HFF-Myc (cell line): ENCODE data around the gene AGR3.

Experiments
- DNase-seq: peaks from one replicate; pipeline ENCODE4 v3.0.0-alpha.2; 2011; ENCODE audit warnings: low read depth; ENCODE audit errors: extremely low read depth
- H3K4me3 ChIP-seq: replicated peaks from 2 replicates; pipeline ENCODE4 v1.5.1; 2011; ENCODE audit warnings: low read depth, mild to moderate bottlenecking, control low read depth, low read length
- CTCF ChIP-seq: IDR thresholded peaks from 2 replicates; pipeline ENCODE4 v1.5.1; 2012; ENCODE audit warnings: mild to moderate bottlenecking, low read depth, low read length, control low read depth; ENCODE audit errors: missing control alignments

Gene AGR3

DNA sequence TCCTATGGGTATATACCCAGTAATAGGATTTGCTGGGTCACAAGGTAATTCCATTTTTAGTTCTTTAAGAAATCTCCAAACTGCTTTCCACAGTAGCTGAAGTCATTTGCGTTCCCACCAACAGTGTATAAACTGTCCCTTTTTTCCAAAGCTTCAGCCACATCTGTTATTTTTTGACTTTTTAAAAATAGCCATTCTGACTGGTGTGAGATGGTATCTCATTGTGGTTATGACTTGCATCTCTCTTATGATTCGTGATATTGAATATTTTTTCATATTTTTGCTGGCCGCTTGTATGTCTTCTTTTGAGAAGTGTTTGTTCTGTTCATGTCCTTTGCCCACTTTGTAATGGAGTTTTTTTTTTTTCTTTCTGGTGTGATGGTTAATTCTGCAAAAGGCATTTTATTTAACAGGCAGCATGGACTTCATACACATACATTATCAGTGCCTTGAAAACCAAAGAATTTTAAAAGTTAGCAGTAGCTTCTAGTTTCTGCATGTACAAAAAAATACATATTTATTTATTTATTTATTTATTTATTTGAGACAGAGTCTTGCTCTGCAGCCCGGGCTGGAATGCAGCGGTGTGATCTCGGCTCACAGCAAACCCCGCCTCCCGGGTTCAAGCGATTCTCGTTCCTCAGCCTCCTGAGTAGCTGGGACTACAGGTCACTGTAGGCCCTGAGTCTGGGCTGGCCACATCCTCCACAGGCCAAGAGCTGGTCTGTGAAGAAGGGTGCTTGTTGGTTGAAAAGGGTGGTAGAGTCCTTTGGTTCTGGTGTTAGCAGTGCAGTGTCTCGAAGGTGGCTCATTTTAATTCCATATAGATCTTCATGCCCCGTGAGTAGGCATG is 32.3 kb downstream of the AGR3 start:
- DNase-seq: no peak
- TF ChIP-seq CTCF: no peak
- no peak overlapping the region for H3K4me3 ChIP-seq

DNA sequence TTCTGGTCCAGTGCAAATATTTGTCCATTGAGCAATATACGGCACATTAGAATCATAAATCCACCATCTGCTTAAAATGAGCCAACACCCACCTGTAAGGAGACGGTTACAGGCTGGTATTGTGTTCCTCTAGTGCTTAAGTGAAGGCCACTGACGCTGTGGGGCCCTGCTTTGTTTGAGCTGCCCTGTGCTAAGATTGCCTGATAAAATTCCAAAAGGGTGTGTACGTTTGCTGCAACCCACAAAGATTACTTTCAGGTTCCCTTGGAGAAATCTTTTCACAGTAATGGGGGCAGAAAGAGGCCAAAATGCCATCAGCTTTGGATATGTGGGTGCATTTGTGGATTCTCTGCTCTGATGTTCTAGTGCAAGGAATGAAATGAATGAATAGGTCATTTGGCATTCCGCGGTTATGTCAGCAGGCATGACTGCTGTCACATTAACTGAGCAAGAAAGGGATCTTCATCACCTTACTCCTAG is 34.4 kb downstream of the AGR3 start:
- no peak overlapping the region for H3K4me3 ChIP-seq
- DNase-seq: no peak
- no peak for TF ChIP-seq CTCF

DNA sequence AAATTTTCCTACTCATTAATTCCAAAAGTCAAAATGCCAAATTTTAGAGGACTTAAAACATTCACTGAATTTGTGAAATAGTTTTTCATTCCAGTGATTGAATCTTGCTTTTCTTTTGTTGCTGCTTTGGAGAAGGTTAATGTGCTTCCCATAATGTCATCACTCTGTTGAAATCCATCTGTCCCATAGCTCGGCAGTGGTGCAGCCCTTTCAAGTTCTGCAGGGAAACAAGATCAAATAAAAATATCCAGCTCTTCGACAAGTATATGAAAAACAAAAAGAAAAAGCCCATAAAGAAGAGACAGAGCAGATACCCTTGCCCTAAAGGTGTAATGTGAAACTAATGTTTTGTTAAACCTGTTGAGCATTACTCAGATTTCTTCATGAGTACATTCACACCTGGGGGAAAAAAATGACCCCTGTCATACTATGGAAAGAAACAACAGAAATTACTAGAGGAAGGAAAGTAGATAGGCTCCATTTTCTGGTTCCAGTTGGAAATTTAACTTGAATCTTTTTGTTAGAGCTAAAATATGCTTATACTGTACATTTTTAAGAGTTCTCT is 35.1 kb downstream of the AGR3 start:
- no peak for TF ChIP-seq CTCF

GRCh38 chr7:16845746-16846145 is 36.0 kb downstream of the AGR3 start:
- no peak overlapping the region for H3K4me3 ChIP-seq
- no peak for DNase-seq
- no peak for TF ChIP-seq CTCF

More for the DNA sequence above, 35.1 kb downstream of the AGR3 start:
- no peak overlapping the region for H3K4me3 ChIP-seq
- DNase-seq: no peak

GRCh38 chr7:16841681-16842080 is 40.1 kb downstream of the AGR3 start:
- H3K4me3 ChIP-seq: no peak overlapping the region
- no peak for DNase-seq
- no peak for TF ChIP-seq CTCF

DNA sequence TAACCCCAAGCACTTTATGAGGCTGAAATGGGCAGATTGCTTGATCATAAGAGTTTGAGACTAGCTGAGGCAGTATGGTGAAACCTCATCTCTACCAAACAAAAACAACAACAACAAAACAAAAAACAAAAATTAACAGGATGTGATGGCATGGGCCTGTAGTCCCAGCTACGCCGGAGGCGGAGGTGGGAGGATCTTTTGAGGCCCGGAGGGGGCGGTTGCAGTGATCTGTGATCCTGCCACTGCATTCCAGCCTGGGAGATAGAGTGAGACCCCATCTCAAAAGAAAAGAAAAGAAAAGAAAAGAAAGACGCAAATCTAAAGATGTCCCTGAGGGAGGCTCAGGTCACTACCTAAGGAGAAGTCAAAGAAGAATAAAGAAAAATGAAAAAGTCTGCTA is 41.7 kb downstream of the AGR3 start:
- no peak for DNase-seq
- H3K4me3 ChIP-seq: no peak overlapping the region
- TF ChIP-seq CTCF: no peak

DNA sequence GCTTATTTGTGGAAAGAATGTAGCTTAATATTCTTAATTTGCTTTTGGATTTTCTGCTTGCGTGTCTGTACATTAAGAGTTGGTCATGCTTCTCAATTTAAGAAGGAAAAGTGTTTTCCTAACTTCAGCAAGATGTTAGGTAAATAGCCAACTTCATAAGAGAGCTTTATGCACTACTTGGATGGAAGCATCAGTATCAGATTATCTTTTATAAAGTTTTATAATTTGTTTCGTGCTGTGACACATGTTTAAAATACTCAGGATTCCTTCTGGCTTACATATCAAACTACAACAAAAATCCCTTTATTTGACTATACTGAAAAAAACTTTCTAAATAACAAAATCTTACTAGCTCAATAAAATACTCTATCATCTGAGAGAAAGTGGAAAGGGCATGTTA is 42.1 kb downstream of the AGR3 start:
- H3K4me3 ChIP-seq: no peak overlapping the region
- no peak for DNase-seq
- TF ChIP-seq CTCF: no peak
